Kidney epithelial cell (primary cell): ENCODE results near the gene TEX264. TPM values are rescaled to one million over a fixed set of nuclear protein-coding genes. Genes with fewer than 3 reads are reported as not detected.

Experiments
- DNase-seq: peaks from one replicate; pipeline ENCODE4 v3.0.0-alpha.2; 2010; ENCODE audit warnings: low read depth
- H3K27me3 ChIP-seq: 2 replicates; pipeline ENCODE4 v1.6.0; 2011; ENCODE audit warnings: low read length; ENCODE audit not compliant: control insufficient read depth, insufficient read depth
- H3K36me3 ChIP-seq: 2 replicates; pipeline ENCODE4 v1.5.1; 2011; ENCODE audit warnings: low read length; ENCODE audit not compliant: control insufficient read depth, insufficient read depth
- H3K4me3 ChIP-seq: 2 replicates; pipeline ENCODE4 v1.5.1; 2011; ENCODE audit warnings: low read depth, mild to moderate bottlenecking, control low read depth, low read length
- CTCF ChIP-seq: IDR thresholded peaks from 2 replicates; pipeline ENCODE4 v1.5.1; 2011; ENCODE audit warnings: mild to moderate bottlenecking, moderate library complexity, low read length, control low read depth, inconsistent platforms; ENCODE audit not compliant: insufficient read depth, poor library complexity, severe bottlenecking
- total RNA-seq: library from RNA; depleted of rRNA; stranded (reverse); fragments of >200 nt; gene quantifications from 2 replicates; pipeline ENCODE4 v1.2.3, GENCODE V29; 2015

Gene TEX264
- total RNA-seq, 1 donor from 2014 or later: 75.7 TPM

- Histone ChIP-seq H3K36me3 (no peaks in the 10 kb centered on the region), H3K27me3 (no peaks in the 10 kb centered on the region), H3K4me3 (no peak overlapping the region)
- TF ChIP-seq CTCF: no peak
- no peak for DNase-seq
Observed at GRCh38 chr3:51747840-51748239, 76.8 kb downstream of the TEX264 start.

- no peak for DNase-seq
- no peaks in the 10 kb centered on the region for H3K27me3 ChIP-seq
- TF ChIP-seq CTCF: no peak
- no peak overlapping the region for H3K4me3 ChIP-seq
- H3K36me3 ChIP-seq: no peaks in the 10 kb centered on the region
Observed at GRCh38 chr3:51748327-51748726, 77.3 kb downstream of the TEX264 start.

GRCh38 chr3:51750878-51751277, 79.8 kb downstream of the TEX264 start:
- DNase-seq: no peak
- TF ChIP-seq CTCF: no peak
- no peaks in the 10 kb centered on the region for H3K36me3 ChIP-seq
- H3K27me3 ChIP-seq: no peaks in the 10 kb centered on the region
- H3K4me3 ChIP-seq: no peak overlapping the region

GRCh38 chr3:51751287-51751686, 80.2 kb downstream of the TEX264 start:
- H3K27me3 ChIP-seq: no peaks in the 10 kb centered on the region
- DNase-seq: no peak
- no peaks in the 10 kb centered on the region for H3K36me3 ChIP-seq
- H3K4me3 ChIP-seq: no peak overlapping the region
- TF ChIP-seq CTCF: no peak

Other genes with a start within 250 kb of the TEX264 start
- gene DCAF1, start 171.2 kb upstream of the TEX264 start, total RNA-seq: 16.3 and 18.2 TPM in 2 replicates
- gene RAD54L2, start 132.5 kb upstream of the TEX264 start, total RNA-seq: 20.5 TPM in 2 replicates
- not detected in 2 replicates for gene GRM2, start 35.8 kb downstream of the TEX264 start, total RNA-seq
- gene IQCF6, start 108.0 kb downstream of the TEX264 start, total RNA-seq: not detected in 2 replicates
- gene IQCF2, start 190.4 kb downstream of the TEX264 start, total RNA-seq: not detected in 2 replicates
- gene IQCF5, start 204.3 kb downstream of the TEX264 start, total RNA-seq: not detected in 2 replicates
- not detected in 2 replicates for gene IQCF1, start 232.1 kb downstream of the TEX264 start, total RNA-seq